IMR-90 (cell line): ENCODE data around the gene TRIM33. TPM values are rescaled to one million over a fixed set of nuclear protein-coding genes. Genes with fewer than 3 reads are reported as not detected.

Experiments used
- ATAC-seq: fragments of 200-7000 bp; cut with Tn5 transposase; 2 replicates; pipeline ENCODE4 v1.9.1; 2020; ENCODE audit warnings: low read depth, mild to moderate bottlenecking, moderate library complexity
- BruUV-seq: library from RNA; stranded (reverse); fragments of 400-500 nt; replicated peaks from 2 replicates; lab custom pipeline; 2021; lab: Mats Ljungman, UMichigan
- CTCF ChIA-PET: fragments of 300-600 bp; formaldehyde crosslinking; extraction: SDS; loops from one replicate; lab custom pipeline; 2021; ENCODE audit warnings: antibody characterized with exemption; lab: Yijun Ruan, JAX
- POLR2A ChIA-PET: fragments of 300-600 bp; sonication (Branson Sonifier 250); formaldehyde crosslinking; loops from one replicate; lab custom pipeline; 2022; ENCODE audit warnings: antibody characterized with exemption; ENCODE audit not compliant: unreplicated experiment; lab: Charles Lee
- DNase-seq: peaks from one replicate; pipeline ENCODE4 v3.0.0; 2013
- H2AFZ ChIP-seq: replicated peaks from 2 replicates; pipeline ENCODE3; 2013; ENCODE audit warnings: low read length, mild to moderate bottlenecking; ENCODE audit not compliant: poor library complexity
- H2AK5ac ChIP-seq: 2 replicates; pipeline ENCODE4 v1.6.1; 2013; ENCODE audit warnings: low read depth, low read length, inconsistent platforms
- H2AK9ac ChIP-seq: replicated peaks from 2 replicates; pipeline ENCODE3; 2013; ENCODE audit warnings: mild to moderate bottlenecking, low read depth, low read length, moderate library complexity; ENCODE audit not compliant: poor library complexity
- H2BK120ac ChIP-seq: 2 replicates; pipeline ENCODE4 v1.6.1; 2013; ENCODE audit warnings: low read depth, low read length, inconsistent platforms
- H2BK15ac ChIP-seq: 3 replicates; pipeline ENCODE4 v1.6.1; 2013; ENCODE audit warnings: low read depth, low read length, inconsistent platforms
- H2BK20ac ChIP-seq: 2 replicates; pipeline ENCODE4 v1.6.1; 2013; ENCODE audit warnings: low read depth, mild to moderate bottlenecking, inconsistent platforms, low read length, moderate library complexity
- H2BK5ac ChIP-seq: 2 replicates; pipeline ENCODE4 v1.6.1; 2013; ENCODE audit warnings: mild to moderate bottlenecking, low read depth, low read length, inconsistent platforms; ENCODE audit not compliant: poor library complexity, severe bottlenecking
- H3K14ac ChIP-seq: replicated peaks from 2 replicates; pipeline ENCODE4 v1.6.1; 2013; ENCODE audit warnings: low read depth, low read length, inconsistent platforms
- H3K18ac ChIP-seq: 2 replicates; pipeline ENCODE4 v1.6.1; 2013; ENCODE audit warnings: low read depth, low read length, control low read depth
- H3K23ac ChIP-seq: 2 replicates; pipeline ENCODE4 v1.6.1; 2013; ENCODE audit warnings: low read depth, low read length, inconsistent platforms
- H3K27ac ChIP-seq: 2 replicates; pipeline ENCODE4 v1.5.1; 2013; ENCODE audit warnings: mild to moderate bottlenecking, control low read depth, low read length; ENCODE audit not compliant: insufficient read depth
- H3K27me3 ChIP-seq: 2 replicates; pipeline ENCODE4 v1.6.1; 2013; ENCODE audit warnings: low read length; ENCODE audit not compliant: control insufficient read depth, insufficient read depth
- H3K36me3 ChIP-seq: 2 replicates; pipeline ENCODE4 v1.6.1; 2013; ENCODE audit warnings: low read length, mixed read lengths; ENCODE audit not compliant: control insufficient read depth, insufficient read depth
- H3K4ac ChIP-seq: 2 replicates; pipeline ENCODE4 v1.6.1; 2013; ENCODE audit warnings: low read depth, low read length, inconsistent platforms
- H3K4me1 ChIP-seq: 2 replicates; pipeline ENCODE4 v1.6.1; 2013; ENCODE audit warnings: low read length, mixed read lengths; ENCODE audit not compliant: control insufficient read depth, insufficient read depth
- H3K4me2 ChIP-seq: 2 replicates; pipeline ENCODE4 v1.6.1; 2013; ENCODE audit warnings: low read depth, mild to moderate bottlenecking, control low read depth, low read length, moderate library complexity
- H3K4me3 ChIP-seq: 2 replicates; pipeline ENCODE4 v1.5.1; 2013; ENCODE audit warnings: low read depth, mild to moderate bottlenecking, control low read depth, low read length, moderate library complexity; ENCODE audit not compliant: insufficient read depth
- H3K56ac ChIP-seq: 2 replicates; pipeline ENCODE4 v1.6.1; 2013; ENCODE audit warnings: low read length, inconsistent platforms; ENCODE audit not compliant: insufficient read depth; ENCODE audit errors: extremely low read depth
- H3K79me1 ChIP-seq, 2 experiments: 2 replicates each; pipeline ENCODE4 v1.6.1; 2013; ENCODE audit warnings: low read length in 2 of 2, inconsistent platforms in 1 of 2, low read depth in 1 of 2
- H3K9ac ChIP-seq: 2 replicates; pipeline ENCODE4 v1.6.1; 2013; ENCODE audit warnings: low read depth, low read length, control low read depth
- H3K9me1 ChIP-seq: 2 replicates; pipeline ENCODE4 v1.6.1; 2013; ENCODE audit warnings: low read length, inconsistent platforms; ENCODE audit not compliant: insufficient read depth
- H3K9me3 ChIP-seq: 2 replicates; pipeline ENCODE4 v1.6.1; 2013; ENCODE audit warnings: low read length; ENCODE audit not compliant: control insufficient read depth, insufficient read depth
- H4K20me1 ChIP-seq: 2 replicates; pipeline ENCODE4 v1.6.1; 2013; ENCODE audit warnings: low read length, inconsistent platforms; ENCODE audit not compliant: insufficient read depth
- H4K5ac ChIP-seq: 2 replicates; pipeline ENCODE4 v1.6.1; 2013; ENCODE audit warnings: mild to moderate bottlenecking, low read depth, low read length, control low read depth
- H4K8ac ChIP-seq, 2 experiments: 2 replicates each; pipeline ENCODE4 v1.6.1; 2013; ENCODE audit warnings: low read depth in 2 of 2, low read length in 2 of 2, control low read depth in 1 of 2, inconsistent platforms in 1 of 2
- H4K91ac ChIP-seq: 2 replicates; pipeline ENCODE4 v1.6.1; 2013; ENCODE audit warnings: low read depth, low read length, inconsistent platforms; ENCODE audit not compliant: insufficient read depth
- BHLHE40 ChIP-seq: fragments of 150-350 bp; IDR thresholded peaks from 2 replicates; pipeline ENCODE4 v1.6.1; 2016; ENCODE audit warnings: mild to moderate bottlenecking, low read depth, low read length
- CEBPB ChIP-seq: IDR thresholded peaks from 2 replicates; pipeline ENCODE4 v1.6.1; 2012; ENCODE audit warnings: low read depth, low read length, improper control_type of control experiment
- CHD1 ChIP-seq: IDR thresholded peaks from 2 replicates; pipeline ENCODE4 v1.6.1; 2012; ENCODE audit warnings: low read depth, low read length, improper control_type of control experiment
- CTCF ChIP-seq: conservative IDR thresholded peaks from 2 replicates; pipeline ENCODE4 v1.5.1; 2012; ENCODE audit warnings: mild to moderate bottlenecking, low read depth, low read length, improper control_type of control experiment
- ELK1 ChIP-seq: fragments of 150-350 bp; IDR thresholded peaks from 2 replicates; pipeline ENCODE4 v1.6.1; 2016; ENCODE audit warnings: low read depth, mild to moderate bottlenecking, low read length, moderate library complexity, borderline replicate concordance
- MAFK ChIP-seq: IDR thresholded peaks from 2 replicates; pipeline ENCODE4 v1.6.1; 2012; ENCODE audit warnings: low read depth, low read length, improper control_type of control experiment
- MAZ ChIP-seq: IDR thresholded peaks from 2 replicates; pipeline ENCODE4 v1.6.1; 2012; ENCODE audit warnings: low read depth, mild to moderate bottlenecking, low read length, improper control_type of control experiment, moderate library complexity, borderline replicate concordance
- MXI1 ChIP-seq: IDR thresholded peaks from 2 replicates; pipeline ENCODE4 v1.6.1; 2012; ENCODE audit warnings: low read depth, mild to moderate bottlenecking, low read length, moderate library complexity, borderline replicate concordance
- NFE2L2 ChIP-seq: fragments of 150-350 bp; IDR thresholded peaks from 2 replicates; pipeline ENCODE4 v1.6.1; 2016; ENCODE audit warnings: low read depth, mild to moderate bottlenecking, low read length
- RAD21 ChIP-seq: IDR thresholded peaks from 2 replicates; pipeline ENCODE4 v1.6.1; 2012; ENCODE audit warnings: low read length, improper control_type of control experiment
- RFX5 ChIP-seq: IDR thresholded peaks from 2 replicates; pipeline ENCODE4 v1.8.0; 2012; ENCODE audit warnings: low read depth, mild to moderate bottlenecking, low read length, moderate library complexity
- SMC3 ChIP-seq: fragments of 150-350 bp; IDR thresholded peaks from 2 replicates; pipeline ENCODE4 v1.6.1; 2016; ENCODE audit warnings: low read depth, mild to moderate bottlenecking, antibody characterized with exemption, low read length, moderate library complexity
- USF2 ChIP-seq: fragments of 150-350 bp; IDR thresholded peaks from 2 replicates; pipeline ENCODE4 v1.6.1; 2017; ENCODE audit warnings: mild to moderate bottlenecking, antibody characterized with exemption, low read length, low read depth
- WGBS, 2 experiments: methylation state at CpG; one replicate each; pipeline versions ENCODE4 v1.1.5 to v1.1.7; 2013; ENCODE audit warnings: missing lambda C conversion rate in 2 of 2; ENCODE audit not compliant: insufficient read length in 1 of 2; ENCODE audit errors: extremely low coverage in 2 of 2; 5-methylcytosine and 5-hydroxymethylcytosine counted together
- dilution Hi-C: fragments of 300-500 bp; cut with HindIII; formaldehyde crosslinking; loops from one replicate; pipeline ENCODE4 v1.14.3; 2018; ENCODE audit warnings: low sequenced_read_pairs; ENCODE audit not compliant: unreplicated experiment
- in situ Hi-C: fragments of 300-500 bp; cut with MboI; formaldehyde crosslinking; loops from 3 replicates; pipeline ENCODE4 v1.14.3; 2019; ENCODE audit warnings: low sequenced_read_pairs, inconsistent platforms, mixed read lengths
- intact Hi-C: fragments of 100-400 bp; cut with micrococcal nuclease; formaldehyde crosslinking; loops from 2 replicates; pipeline ENCODE4 v1.10.0; 2022
- polyA plus RNA-seq, 3 experiments: library from polyadenylated mRNA; depleted of rRNA; stranded (reverse); fragments of >200 nt; gene quantifications; 2 replicates each; pipeline ENCODE4 v1.2.3, GENCODE V29; 2012; ENCODE audit warnings: low replicate concordance in 1 of 3
- total RNA-seq: library from RNA; depleted of rRNA; stranded (reverse); fragments of >200 nt; gene quantifications from 2 replicates; pipeline ENCODE4 v1.2.3, GENCODE V29; 2012

TRIM33 gene
- total and polyA plus RNA-seq, 2 of the 4 experiments (the other 2 are of a cell fraction) = 9.5 to 40.1 TPM

- H2AK5ac ChIP-seq = no peak overlapping the region
- CTCF ChIA-PET = no interaction called here
- no peak overlapping the region for H2BK15ac ChIP-seq
- no peak overlapping the region for H3K4me2 ChIP-seq
- no TSS peak for BruUV-seq
- no peak overlapping the region for H2BK5ac ChIP-seq
- no peak overlapping the region for H3K9ac ChIP-seq
- ATAC-seq (no peak), DNase-seq (no peak)
- no peak overlapping the region for H4K5ac ChIP-seq
- WGBS, 2 experiments = 86% methylated on average over 1 of the region's 3 CpGs; no CpG with 5 or more reads in 1 of the 2 experiments
- H3K79me1 ChIP-seq = peaks cover 22 to 31% of the 10 kb centered on the region in 2 experiments
- no peaks in the 10 kb centered on the region for H3K4me1 ChIP-seq
- no peaks in the 10 kb centered on the region for H3K9me3 ChIP-seq
- no peaks in the 10 kb centered on the region for H4K20me1 ChIP-seq
- no peak overlapping the region for H4K91ac ChIP-seq
- POLR2A ChIA-PET = no interaction called here
- H3K14ac ChIP-seq = no peak overlapping the region
- H3K18ac ChIP-seq = no peak overlapping the region
- H3K36me3 ChIP-seq = peaks cover 9% of the 10 kb centered on the region
- TF ChIP-seq RFX5 (no peak), MXI1 (no peak), MAFK (no peak), ELK1 (no peak), CEBPB (no peak), NFE2L2 (no peak), SMC3 (no peak), CHD1 (no peak), RAD21 (no peak), USF2 (no peak), BHLHE40 (no peak), MAZ (no peak), CTCF (no peak)
- H3K27ac ChIP-seq = no peak overlapping the region
- no peak overlapping the region for H2BK20ac ChIP-seq
- dilution Hi-C loops = no loop called here
- H2AK9ac ChIP-seq = no peak overlapping the region
- no peak overlapping the region for H2BK120ac ChIP-seq
- in situ Hi-C loops = no loop called here
- no peak overlapping the region for H3K23ac ChIP-seq
- H4K8ac ChIP-seq = no peak overlapping the region
- no peak overlapping the region for H2AFZ ChIP-seq
- no peak overlapping the region for H3K56ac ChIP-seq
- no peaks in the 10 kb centered on the region; the same call in 1 of the 2 replicates for H3K9me1 ChIP-seq
- H3K27me3 ChIP-seq = no peaks in the 10 kb centered on the region
- intact Hi-C loops = no loop called here
- no peak overlapping the region for H3K4ac ChIP-seq
- no peak overlapping the region for H3K4me3 ChIP-seq
Observed at GRCh38 chr1:114448370-114449036, 62.5 kb downstream of the TRIM33 start.
